ENCODE results near the gene EHHADH.
"Not testable (repeated sequence)": the region's sequence is repeated elsewhere in the genome, so short reads cannot be mapped to it uniquely, and the experiment has no call there.

Gene EHHADH

GRCh38 chr3:185242642-185243041, 11.2 kb downstream of the EHHADH start:
- DNase-seq (ENCODE audit: insufficient read length) (no peak), FAIRE-seq (no peak)
- TF ChIP-seq POLR2AphosphoS5 (IDR thresholded peaks at IDR 0.05; ENCODE audit: low read depth, low read length) (no peak), TAF1 (IDR thresholded peaks at IDR 0.05; ENCODE audit: borderline replicate concordance, low read depth, low read length) (no peak), POLR2A (IDR thresholded peaks at IDR 0.05; ENCODE audit: low read depth, low read length) (no peak)

GRCh38 chr3:185236969-185237368, 16.9 kb downstream of the EHHADH start:
- FAIRE-seq (no peak), DNase-seq (ENCODE audit: insufficient read length) (no peak)
- TF ChIP-seq TAF1 (IDR thresholded peaks at IDR 0.05; ENCODE audit: borderline replicate concordance, low read depth, low read length) (no peak), POLR2AphosphoS5 (IDR thresholded peaks at IDR 0.05; ENCODE audit: low read depth, low read length) (no peak), POLR2A (IDR thresholded peaks at IDR 0.05; ENCODE audit: low read depth, low read length) (no peak)

- TF ChIP-seq TAF1 (IDR thresholded peaks at IDR 0.05; ENCODE audit: borderline replicate concordance, low read depth, low read length) (no peak), POLR2AphosphoS5 (IDR thresholded peaks at IDR 0.05; ENCODE audit: low read depth, low read length) (no peak), POLR2A (IDR thresholded peaks at IDR 0.05; ENCODE audit: low read depth, low read length) (no peak)
- DNase-seq (ENCODE audit: insufficient read length) (no peak), FAIRE-seq (no peak)
These were observed 20.5 kb downstream of the EHHADH start for GRCh38 chr3:185233328-185233727.

- DNase-seq (ENCODE audit: insufficient read length); FAIRE-seq: not testable (repeated sequence)
These were observed 27.3 kb downstream of the EHHADH start for GRCh38 chr3:185226526-185226925.

- TF ChIP-seq POLR2A (IDR thresholded peaks at IDR 0.05; ENCODE audit: low read depth, low read length), result no peak
- no peak for TF ChIP-seq POLR2AphosphoS5 (IDR thresholded peaks at IDR 0.05; ENCODE audit: low read depth, low read length)
- no peak for TF ChIP-seq TAF1 (IDR thresholded peaks at IDR 0.05; ENCODE audit: borderline replicate concordance, low read depth, low read length)
- DNase-seq (ENCODE audit: insufficient read length), result no peak
- no peak for FAIRE-seq
These were observed 28.3 kb downstream of the EHHADH start for GRCh38 chr3:185225523-185225922.

GRCh38 chr3:185225080-185225479, 28.8 kb downstream of the EHHADH start:
- DNase-seq (ENCODE audit: insufficient read length) (no peak), FAIRE-seq (no peak)
- TF ChIP-seq TAF1 (IDR thresholded peaks at IDR 0.05; ENCODE audit: borderline replicate concordance, low read depth, low read length) (no peak), POLR2A (IDR thresholded peaks at IDR 0.05; ENCODE audit: low read depth, low read length) (no peak), POLR2AphosphoS5 (IDR thresholded peaks at IDR 0.05; ENCODE audit: low read depth, low read length) (no peak)

GRCh38 chr3:185221203-185221602, 32.6 kb downstream of the EHHADH start:
- FAIRE-seq, result no peak
- no peak for TF ChIP-seq POLR2AphosphoS5 (IDR thresholded peaks at IDR 0.05; ENCODE audit: low read depth, low read length)

GRCh38 chr3:185216607-185216958, 37.3 kb downstream of the EHHADH start:
- DNase-seq (ENCODE audit: insufficient read length) (no peak), FAIRE-seq (no peak)
- TF ChIP-seq TAF1 (IDR thresholded peaks at IDR 0.05; ENCODE audit: borderline replicate concordance, low read depth, low read length) (no peak), POLR2AphosphoS5 (IDR thresholded peaks at IDR 0.05; ENCODE audit: low read depth, low read length) (no peak), POLR2A (IDR thresholded peaks at IDR 0.05; ENCODE audit: low read depth, low read length) (no peak)

More at GRCh38 chr3:185221203-185221602, 32.6 kb downstream of the EHHADH start:
- no peak for DNase-seq (ENCODE audit: insufficient read length)

- FAIRE-seq (peak; percentile 42), DNase-seq (ENCODE audit: insufficient read length) (no peak)
- TF ChIP-seq TAF1 (IDR thresholded peaks at IDR 0.05; ENCODE audit: borderline replicate concordance, low read depth, low read length), result no peak
- TF ChIP-seq POLR2AphosphoS5 (IDR thresholded peaks at IDR 0.05; ENCODE audit: low read depth, low read length), result no peak
- TF ChIP-seq POLR2A (IDR thresholded peaks at IDR 0.05; ENCODE audit: low read depth, low read length), result no peak
These were observed 37.8 kb downstream of the EHHADH start for GRCh38 chr3:185215873-185216606.

GRCh38 chr3:185212559-185212958, 41.3 kb downstream of the EHHADH start:
- DNase-seq (ENCODE audit: insufficient read length), result no peak
- no peak for FAIRE-seq
- TF ChIP-seq POLR2AphosphoS5 (IDR thresholded peaks at IDR 0.05; ENCODE audit: low read depth, low read length) (no peak), POLR2A (IDR thresholded peaks at IDR 0.05; ENCODE audit: low read depth, low read length) (no peak), TAF1 (IDR thresholded peaks at IDR 0.05; ENCODE audit: borderline replicate concordance, low read depth, low read length) (no peak)

GRCh38 chr3:185212086-185212485, 41.8 kb downstream of the EHHADH start:
- TF ChIP-seq POLR2A (IDR thresholded peaks at IDR 0.05; ENCODE audit: low read depth, low read length) (no peak), TAF1 (IDR thresholded peaks at IDR 0.05; ENCODE audit: borderline replicate concordance, low read depth, low read length) (no peak), POLR2AphosphoS5 (IDR thresholded peaks at IDR 0.05; ENCODE audit: low read depth, low read length) (no peak)
- no peak for DNase-seq (ENCODE audit: insufficient read length)
- FAIRE-seq, result no peak

GRCh38 chr3:185210621-185211142, 43.2 kb downstream of the EHHADH start:
- TF ChIP-seq POLR2A (IDR thresholded peaks at IDR 0.05; ENCODE audit: low read depth, low read length), result no peak
- no peak for TF ChIP-seq POLR2AphosphoS5 (IDR thresholded peaks at IDR 0.05; ENCODE audit: low read depth, low read length)
- no peak for TF ChIP-seq TAF1 (IDR thresholded peaks at IDR 0.05; ENCODE audit: borderline replicate concordance, low read depth, low read length)
- DNase-seq (ENCODE audit: insufficient read length) (no peak), FAIRE-seq (no peak)

Measured in GM12892 (cell line).